Skeletal muscle cell (primary cell): ENCODE results near the gene PLEKHO2.

Experiments used
- DNase-seq: peaks from one replicate; pipeline ENCODE4 v3.0.0-alpha.2; 2010; ENCODE audit warnings: low read depth
- H3K4me3 ChIP-seq: 2 replicates; pipeline ENCODE4 v1.5.1; 2011; ENCODE audit warnings: low read depth, mild to moderate bottlenecking, control low read depth, low read length, moderate library complexity

Gene PLEKHO2

DNA sequence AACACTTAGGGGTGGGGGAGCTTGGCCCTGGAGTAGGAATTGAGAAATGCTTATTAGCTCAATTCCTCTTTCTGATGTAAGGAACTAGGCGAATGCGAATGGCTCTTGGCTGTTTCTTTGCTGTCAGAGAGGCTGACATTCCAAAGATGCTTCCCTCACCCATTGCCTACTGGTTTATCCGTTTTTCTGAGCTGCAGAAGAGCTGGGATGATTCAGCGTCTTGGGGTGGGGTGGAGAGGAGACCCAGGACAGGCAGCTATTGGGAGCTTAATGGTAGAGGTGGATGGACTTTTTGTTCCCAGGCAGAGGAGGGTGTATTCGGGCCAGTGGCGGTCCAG, 9.8 kb downstream of the PLEKHO2 start:
- no peak overlapping the region for H3K4me3 ChIP-seq
- no peak for DNase-seq

- H3K4me3 ChIP-seq: no peak overlapping the region
- DNase-seq: no peak
Observed at GRCh38 chr15:64854041-64854440, 12.3 kb downstream of the PLEKHO2 start.

DNA sequence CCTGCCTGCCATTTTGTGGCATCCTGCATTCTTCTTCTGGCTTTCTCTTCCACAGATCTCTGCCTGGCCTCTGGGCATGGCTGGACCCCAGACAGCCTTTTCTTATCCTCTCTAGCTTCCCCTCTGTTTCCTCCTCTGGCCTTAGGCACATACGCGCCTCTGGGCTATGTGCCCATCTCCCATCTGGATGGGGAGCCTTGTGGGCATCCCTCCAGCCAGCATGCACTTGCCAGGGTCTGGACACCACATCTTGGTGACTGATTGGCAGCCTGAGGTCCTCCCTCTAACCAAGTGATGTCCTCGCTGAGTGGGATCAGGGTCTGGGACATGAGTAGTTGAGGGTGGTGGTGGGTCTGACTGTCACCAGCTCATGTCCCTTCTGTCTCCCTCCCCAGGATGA, 12.8 kb downstream of the PLEKHO2 start:
- DNase-seq: no peak
- H3K4me3 ChIP-seq: no peak overlapping the region

DNA sequence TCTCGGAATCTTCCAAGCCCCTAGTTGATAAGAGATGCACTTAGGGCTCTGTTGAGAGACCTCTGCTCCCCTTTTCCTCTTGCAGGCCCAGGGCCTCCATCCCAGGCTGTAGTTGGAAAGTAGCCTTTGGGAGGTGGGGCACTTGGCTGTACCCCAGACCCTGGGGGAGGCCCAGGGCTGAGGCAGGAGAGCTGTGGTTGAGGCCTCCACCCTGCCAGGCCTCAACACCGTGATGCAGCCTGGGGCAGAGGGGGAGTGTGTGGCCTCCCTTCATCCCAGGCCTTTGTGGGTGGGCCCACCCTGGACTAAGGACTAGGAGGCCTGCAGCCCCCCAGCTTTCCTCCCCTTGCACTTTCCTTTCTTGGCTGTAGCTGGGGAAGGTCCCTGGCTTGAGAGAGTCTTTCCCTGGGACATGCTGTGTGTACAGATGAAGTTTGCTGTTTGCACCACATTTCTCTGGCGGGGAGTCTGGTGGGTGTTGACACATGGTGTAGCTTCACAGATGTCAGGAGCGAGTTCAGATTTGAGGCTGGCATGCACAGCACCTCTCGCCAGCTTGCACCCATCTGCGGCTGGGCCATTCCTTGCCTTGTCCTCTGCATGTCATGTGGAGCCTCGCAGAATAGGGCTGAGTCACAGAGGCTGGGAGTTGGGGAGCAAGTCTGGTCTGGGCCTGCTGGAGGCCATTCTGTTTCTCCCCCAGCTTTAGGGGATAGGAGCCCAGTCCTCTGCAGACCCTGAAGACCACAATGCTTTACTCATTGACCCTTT, 13.7 kb downstream of the PLEKHO2 start:
- no peak overlapping the region for H3K4me3 ChIP-seq
- no peak for DNase-seq

- H3K4me3 ChIP-seq: no peak overlapping the region
- DNase-seq: no peak
Observed at GRCh38 chr15:64856429-64857145, 14.9 kb downstream of the PLEKHO2 start.

DNA sequence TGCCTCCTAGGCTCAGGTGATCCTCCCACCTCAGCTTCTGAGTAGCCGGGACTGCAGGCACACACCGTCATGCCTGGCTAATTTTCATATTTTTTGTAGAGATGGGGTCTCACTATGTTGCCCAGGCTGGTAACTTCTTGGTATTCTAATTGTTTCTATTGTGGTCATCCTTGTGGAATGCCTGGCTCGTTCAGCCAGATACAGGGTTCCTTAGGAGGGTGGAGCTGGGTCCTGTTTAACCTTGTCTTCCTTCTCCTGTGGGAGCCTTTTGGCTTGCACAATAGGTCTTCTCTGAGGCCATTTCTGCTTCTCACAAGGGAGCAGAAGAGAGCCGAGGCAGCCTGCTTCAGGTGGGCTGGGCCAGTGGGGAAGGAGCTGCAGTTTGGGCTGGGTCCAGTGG, 15.7 kb downstream of the PLEKHO2 start:
- DNase-seq: no peak
- no peak overlapping the region for H3K4me3 ChIP-seq

DNA sequence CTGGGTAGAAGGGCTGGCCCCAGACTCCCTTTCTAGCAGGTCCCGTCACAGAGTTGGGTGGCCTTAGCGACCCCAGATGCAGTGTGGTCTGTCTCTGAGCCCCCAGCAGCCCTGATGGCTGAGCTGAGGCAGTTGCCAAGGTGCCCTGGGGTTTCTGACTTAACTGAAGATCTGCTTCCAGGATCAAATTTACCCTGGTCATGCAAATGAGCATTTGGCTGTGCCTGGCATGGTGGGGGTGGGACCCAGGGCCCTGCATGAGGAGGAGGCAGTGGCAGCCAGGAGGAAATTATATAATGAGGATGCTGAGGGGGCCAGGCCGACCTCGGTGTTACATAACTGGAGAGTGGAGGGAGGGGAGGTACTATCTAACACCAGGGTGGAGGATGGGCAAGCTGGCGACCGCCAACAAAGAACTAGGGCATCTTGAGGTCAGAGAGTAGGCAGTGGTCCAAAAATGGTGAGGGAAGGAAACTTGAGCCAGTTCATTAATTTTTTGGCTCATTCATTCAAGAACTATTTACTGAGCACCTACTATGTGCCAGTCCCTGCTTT, 16.4 kb downstream of the PLEKHO2 start:
- H3K4me3 ChIP-seq: no peak overlapping the region

DNA sequence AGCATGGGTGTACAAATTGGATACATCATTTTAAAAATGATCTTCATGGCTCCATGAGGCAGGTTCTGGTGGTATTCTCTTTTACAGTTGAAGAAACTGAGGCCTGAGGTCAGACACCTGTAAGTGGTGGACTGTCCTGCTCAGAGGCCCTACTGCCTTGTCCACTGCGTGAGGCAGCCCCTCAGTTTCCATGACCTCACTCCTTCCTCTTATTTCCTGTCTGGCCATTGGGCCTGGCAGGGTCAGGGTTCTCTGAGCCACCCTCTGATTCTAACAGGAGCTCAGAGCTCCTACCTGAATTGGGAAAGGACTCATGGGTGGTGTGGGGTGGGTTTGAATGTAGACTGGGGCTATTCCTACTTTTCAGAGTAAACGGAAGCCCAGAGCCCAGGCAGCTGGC, 17.5 kb downstream of the PLEKHO2 start:
- H3K4me3 ChIP-seq: no peak overlapping the region

More for the DNA sequence above, 16.4 kb downstream of the PLEKHO2 start:
- DNase-seq: no peak

DNA sequence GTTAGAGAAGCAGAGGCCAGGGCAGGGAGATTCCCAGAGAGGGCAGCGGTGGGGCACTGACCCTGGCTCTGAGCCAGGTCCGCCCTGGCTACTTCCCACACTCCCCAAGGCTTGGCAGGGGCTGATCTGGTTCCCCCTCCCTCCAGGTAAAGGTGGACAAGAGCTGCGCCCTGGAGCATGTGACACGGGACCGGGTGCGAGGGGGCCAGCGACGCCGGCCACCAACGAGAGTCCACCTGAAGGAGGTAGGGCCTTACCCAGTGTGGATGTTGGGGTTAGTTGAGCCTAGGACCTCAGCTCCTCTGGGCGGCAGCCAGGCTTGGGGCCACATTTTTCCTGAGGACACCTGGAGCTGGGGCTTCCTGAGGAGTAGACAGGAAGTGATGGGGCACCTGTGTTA, 19.6 kb downstream of the PLEKHO2 start:
- no peak overlapping the region for H3K4me3 ChIP-seq
- DNase-seq: no peak

More for the DNA sequence above, 17.5 kb downstream of the PLEKHO2 start:
- no peak for DNase-seq

DNA sequence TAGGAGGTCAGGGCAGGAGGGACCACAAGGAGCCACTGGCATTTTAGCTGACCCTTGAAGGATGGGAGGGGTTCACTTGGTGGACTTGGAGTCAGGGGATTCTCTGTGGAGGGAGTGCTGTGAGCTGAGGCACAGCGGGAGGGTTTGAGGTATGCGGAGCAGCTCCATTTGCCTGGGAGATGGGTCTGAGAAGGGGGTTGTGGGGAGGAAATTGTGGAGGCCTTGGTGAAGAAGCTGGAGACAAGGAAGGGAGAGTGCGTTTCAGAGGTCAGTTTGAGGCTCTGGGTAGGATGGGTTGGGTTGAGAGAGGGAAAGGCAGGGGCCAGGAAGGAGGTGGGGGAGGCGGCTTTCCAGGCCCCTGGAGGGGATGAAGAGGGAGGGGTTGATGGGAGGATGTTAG, 20.2 kb downstream of the PLEKHO2 start:
- no peak for DNase-seq
- no peak overlapping the region for H3K4me3 ChIP-seq

- no peak overlapping the region for H3K4me3 ChIP-seq
- DNase-seq: no peak
Observed at GRCh38 chr15:64862408-64862807, 20.7 kb downstream of the PLEKHO2 start.

DNA sequence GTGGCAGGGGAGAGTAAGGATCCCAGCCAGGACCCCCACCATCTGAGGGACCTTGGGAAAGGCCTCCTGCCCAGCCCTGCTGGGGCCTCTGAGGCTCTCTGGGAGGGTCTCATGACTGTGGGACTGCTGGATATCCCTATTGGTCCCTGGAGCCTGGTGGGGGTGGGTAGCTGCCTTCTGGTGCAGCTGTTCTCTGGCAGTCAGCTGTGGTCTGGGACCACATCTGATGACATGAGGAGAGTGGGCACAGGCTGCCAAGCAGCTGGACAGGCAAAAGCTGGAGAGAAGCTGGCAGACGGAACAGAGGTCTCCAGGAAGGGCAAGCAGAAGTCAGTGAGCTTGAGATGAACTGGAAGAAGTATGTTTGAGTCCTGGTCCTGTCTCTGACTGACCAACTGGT, 22.4 kb downstream of the PLEKHO2 start:
- no peak overlapping the region for H3K4me3 ChIP-seq
- no peak for DNase-seq

GRCh38 chr15:64865126-64865997, 23.6 kb downstream of the PLEKHO2 start:
- no peak overlapping the region for H3K4me3 ChIP-seq
- DNase-seq: no peak

DNA sequence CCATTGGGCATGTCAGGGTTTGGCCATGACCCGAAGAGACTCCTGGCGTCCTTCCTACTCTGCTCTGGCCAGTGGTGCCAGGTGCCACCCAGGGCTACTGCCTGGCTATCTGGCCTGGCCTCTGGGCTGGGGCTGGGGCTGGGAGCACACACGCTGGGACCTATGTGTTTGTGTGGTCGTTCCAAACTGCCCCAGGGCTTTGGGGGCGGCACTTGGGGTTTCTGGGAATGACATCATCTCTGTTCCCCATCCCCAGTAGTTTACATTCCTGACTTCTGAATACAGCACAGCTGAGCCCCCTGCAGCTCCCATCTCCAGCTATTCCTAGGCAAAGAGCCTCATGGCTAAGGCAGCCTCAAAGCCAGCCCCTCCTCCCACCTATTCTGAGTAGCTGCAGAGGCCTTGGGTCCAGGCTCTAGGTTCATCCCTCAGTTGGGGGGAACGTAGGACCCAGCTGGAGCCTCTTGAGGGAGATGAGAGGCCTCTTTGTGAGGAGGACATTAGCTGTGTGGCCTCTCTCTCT, 24.3 kb downstream of the PLEKHO2 start:
- DNase-seq: peak; percentile 80
- no peak overlapping the region for H3K4me3 ChIP-seq

DNA sequence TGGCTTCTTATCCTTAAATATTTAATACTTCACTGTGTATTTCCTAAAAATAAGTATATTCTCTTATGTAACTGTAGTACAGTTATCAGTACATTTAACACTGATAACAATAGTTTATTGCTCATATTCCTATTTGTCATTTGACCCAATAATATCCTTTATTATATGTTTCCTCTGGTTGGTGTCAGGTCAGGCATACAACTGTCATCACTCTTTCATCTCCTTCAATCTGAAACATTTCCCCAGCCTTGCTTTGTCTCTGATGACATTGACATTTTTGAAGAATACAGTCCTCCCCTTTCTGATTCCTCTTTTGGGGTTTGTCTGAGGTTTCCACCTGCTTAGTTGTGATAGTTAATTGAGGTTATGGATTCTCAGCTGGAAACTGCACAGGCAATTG, 27.8 kb downstream of the PLEKHO2 start:
- DNase-seq: no peak
- H3K4me3 ChIP-seq: no peak overlapping the region

- no peak overlapping the region for H3K4me3 ChIP-seq
- DNase-seq: no peak
Observed at GRCh38 chr15:64870353-64870752, 28.6 kb downstream of the PLEKHO2 start.

DNA sequence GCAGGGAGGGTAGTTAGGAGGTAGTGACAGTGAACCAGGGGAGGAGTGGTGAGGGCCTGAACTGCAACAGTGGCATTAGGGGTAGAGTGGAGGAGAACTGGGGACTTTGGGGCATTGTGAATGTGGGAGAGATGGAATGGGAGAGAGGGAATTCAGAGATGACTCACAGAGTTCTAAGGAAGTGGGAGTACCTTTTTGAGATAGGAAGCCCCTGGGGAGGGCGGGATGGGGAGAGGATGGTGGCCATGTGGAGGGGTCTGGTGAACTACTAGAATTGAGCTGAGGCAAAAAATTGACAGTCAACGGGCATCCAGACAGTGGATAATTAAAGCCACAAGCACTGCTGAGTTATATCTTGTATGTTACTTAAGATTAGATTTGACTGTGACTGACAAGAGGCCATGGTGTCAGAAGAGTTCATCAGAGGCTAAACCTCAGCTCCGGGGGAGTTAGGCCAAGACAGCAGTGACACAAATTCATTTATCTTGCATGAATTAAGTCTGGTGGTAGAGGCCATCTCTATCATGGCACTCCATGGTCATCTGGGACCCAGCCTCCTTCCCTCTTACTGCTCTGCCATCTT, 34.0 kb downstream of the PLEKHO2 start:
- H3K4me3 ChIP-seq: no peak overlapping the region
- DNase-seq: no peak

GRCh38 chr15:64877435-64877834, 35.7 kb downstream of the PLEKHO2 start:
- H3K4me3 ChIP-seq: no peak overlapping the region
- no peak for DNase-seq

GRCh38 chr15:64878705-64879104, 37.0 kb downstream of the PLEKHO2 start:
- H3K4me3 ChIP-seq: no peak overlapping the region
- no peak for DNase-seq
